ENCODE data around the gene SGIP1.

The SGIP1 gene, protein sequence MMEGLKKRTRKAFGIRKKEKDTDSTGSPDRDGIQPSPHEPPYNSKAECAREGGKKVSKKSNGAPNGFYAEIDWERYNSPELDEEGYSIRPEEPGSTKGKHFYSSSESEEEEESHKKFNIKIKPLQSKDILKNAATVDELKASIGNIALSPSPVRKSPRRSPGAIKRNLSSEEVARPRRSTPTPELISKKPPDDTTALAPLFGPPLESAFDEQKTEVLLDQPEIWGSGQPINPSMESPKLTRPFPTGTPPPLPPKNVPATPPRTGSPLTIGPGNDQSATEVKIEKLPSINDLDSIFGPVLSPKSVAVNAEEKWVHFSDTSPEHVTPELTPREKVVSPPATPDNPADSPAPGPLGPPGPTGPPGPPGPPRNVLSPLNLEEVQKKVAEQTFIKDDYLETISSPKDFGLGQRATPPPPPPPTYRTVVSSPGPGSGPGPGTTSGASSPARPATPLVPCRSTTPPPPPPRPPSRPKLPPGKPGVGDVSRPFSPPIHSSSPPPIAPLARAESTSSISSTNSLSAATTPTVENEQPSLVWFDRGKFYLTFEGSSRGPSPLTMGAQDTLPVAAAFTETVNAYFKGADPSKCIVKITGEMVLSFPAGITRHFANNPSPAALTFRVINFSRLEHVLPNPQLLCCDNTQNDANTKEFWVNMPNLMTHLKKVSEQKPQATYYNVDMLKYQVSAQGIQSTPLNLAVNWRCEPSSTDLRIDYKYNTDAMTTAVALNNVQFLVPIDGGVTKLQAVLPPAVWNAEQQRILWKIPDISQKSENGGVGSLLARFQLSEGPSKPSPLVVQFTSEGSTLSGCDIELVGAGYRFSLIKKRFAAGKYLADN

DNA sequence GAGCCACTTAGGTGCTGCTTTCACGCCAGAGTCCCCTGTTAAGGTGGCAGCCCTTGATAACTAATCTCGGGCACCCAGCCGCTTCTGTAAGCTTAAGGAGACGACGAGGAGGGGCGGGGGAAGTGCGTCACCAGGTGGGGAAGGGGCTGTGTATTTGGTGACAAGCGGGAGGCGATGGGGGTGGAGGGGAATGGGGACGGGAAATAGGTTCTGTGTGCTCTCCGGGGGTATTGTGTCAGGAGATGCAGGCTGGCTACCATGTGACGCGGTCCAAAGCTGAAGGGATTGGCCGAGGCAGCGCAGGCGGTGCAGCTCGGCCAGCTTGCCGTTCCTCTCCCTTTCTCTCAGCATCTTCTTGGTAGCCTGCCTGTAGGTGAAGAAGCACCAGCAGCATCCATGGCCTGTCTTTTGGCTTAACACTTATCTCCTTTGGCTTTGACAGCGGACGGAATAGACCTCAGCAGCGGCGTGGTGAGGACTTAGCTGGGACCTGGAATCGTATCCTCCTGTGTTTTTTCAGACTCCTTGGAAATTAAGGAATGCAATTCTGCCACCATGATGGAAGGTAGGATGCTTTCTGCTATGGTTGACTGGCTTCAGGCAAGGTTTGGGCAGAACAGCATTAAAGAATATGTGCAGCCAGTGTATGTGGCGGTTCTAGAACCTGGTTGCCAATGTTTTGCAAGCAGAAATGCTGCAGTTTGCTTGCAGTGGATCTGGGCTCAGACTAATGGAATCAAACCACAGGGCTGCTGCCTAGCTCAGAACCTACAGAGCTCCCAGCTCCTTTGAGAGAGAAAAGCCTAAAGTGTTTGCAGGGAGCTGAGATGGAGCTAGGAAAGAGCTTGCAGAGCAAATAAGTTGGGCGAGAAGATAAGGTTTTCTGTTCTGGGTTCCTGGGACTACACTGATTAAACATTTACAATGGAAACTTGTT lies at the start of gene SGIP1:
Gene SGIP1, plus strand, starts transcription at position 350 of the 937 bp plus-strand sequence. Its CDS starts 206 bp downstream, at position 556.
- TF ChIP-seq, protein P1, sequence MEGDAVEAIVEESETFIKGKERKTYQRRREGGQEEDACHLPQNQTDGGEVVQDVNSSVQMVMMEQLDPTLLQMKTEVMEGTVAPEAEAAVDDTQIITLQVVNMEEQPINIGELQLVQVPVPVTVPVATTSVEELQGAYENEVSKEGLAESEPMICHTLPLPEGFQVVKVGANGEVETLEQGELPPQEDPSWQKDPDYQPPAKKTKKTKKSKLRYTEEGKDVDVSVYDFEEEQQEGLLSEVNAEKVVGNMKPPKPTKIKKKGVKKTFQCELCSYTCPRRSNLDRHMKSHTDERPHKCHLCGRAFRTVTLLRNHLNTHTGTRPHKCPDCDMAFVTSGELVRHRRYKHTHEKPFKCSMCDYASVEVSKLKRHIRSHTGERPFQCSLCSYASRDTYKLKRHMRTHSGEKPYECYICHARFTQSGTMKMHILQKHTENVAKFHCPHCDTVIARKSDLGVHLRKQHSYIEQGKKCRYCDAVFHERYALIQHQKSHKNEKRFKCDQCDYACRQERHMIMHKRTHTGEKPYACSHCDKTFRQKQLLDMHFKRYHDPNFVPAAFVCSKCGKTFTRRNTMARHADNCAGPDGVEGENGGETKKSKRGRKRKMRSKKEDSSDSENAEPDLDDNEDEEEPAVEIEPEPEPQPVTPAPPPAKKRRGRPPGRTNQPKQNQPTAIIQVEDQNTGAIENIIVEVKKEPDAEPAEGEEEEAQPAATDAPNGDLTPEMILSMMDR (IDR thresholded peaks at IDR 0.05; ENCODE audit: low read length, missing control alignments): no peak
- peak within 1 kb of the TSS; percentile 55 for H3K4me3 ChIP-seq (replicated peaks; ENCODE audit: low read depth, low read length)
- DNase-seq (ENCODE audit: low read depth): peak; percentile 79

DNA sequence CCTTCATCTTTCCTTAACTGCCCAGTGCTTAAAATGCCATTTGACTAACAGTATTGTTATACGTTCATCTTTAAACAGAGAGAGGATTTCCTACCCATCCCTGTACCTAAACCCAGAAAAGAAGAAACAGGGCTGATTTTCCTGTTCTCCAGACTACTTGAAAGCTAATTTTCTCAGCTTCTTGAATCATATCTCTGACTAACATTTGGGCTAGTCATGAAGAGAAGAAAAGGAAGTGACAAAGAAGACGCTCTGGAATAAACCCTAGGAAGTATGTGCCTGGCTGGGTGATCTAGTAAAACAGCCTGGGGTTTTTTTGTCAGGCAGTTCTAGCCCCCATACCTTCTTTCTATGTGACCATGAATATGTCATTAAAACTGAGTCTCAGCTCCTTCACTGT lies 44.8 kb upstream of the SGIP1 start:
- peak; percentile 33 for DNase-seq (ENCODE audit: low read depth)
- TF ChIP-seq, protein P1 (IDR thresholded peaks at IDR 0.05; ENCODE audit: low read length, missing control alignments): no peak
- no peak overlapping the region for H3K4me3 ChIP-seq (replicated peaks; ENCODE audit: low read depth, low read length)

DNA sequence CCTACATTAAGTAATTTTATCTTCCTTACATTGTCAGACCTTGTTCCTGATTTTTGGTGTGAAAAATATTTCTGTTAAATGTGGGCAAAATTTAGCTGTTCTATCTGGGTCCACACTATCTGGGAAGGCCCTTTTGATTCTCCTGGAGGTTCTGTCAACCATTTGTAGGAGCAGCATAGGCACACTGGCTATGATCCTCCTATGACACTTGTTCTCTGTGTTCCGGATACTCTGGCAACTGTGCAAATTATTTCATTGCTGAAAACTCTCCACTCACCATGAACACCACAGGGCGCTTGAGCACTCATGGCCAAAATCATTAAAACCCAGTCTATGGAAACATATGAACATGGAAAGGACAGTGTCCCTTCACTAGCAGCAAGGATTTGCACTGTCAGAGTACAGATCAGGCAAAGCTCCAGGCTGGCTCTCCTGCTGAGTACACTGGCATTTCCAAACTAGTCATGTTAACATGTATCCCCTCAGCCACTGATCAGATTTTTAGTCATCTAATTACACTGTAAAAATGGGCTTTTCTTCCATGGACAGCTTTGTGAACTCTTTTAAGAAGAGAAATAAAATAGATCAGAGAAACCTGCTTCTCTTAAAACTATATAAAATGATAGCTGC lies 43.9 kb upstream of the SGIP1 start:
- TF ChIP-seq, protein P1 (IDR thresholded peaks at IDR 0.05; ENCODE audit: low read length, missing control alignments): no peak
- H3K4me3 ChIP-seq (replicated peaks; ENCODE audit: low read depth, low read length): no peak overlapping the region
- DNase-seq (ENCODE audit: low read depth): no peak

DNA sequence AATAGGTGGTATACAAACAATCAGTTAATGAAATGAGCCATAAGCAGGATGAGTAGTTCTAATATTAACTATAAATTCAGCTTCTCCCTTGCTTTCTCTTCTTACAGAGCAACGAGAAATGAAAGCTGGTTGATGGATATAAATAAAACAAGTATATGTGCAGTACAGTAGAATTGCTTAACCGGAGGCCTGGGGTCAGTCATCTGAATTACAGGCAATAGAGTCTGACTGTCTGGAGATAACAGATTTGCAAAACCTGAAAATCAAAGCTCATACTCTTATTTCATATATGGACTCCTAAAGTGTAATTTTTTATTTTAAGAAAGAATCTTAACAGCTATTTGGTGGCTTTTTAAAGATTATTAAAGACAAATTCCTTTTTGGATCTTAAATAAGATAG lies 43.1 kb upstream of the SGIP1 start:
- TF ChIP-seq, protein P1 (IDR thresholded peaks at IDR 0.05; ENCODE audit: low read length, missing control alignments): no peak
- H3K4me3 ChIP-seq (replicated peaks; ENCODE audit: low read depth, low read length): no peak overlapping the region
- DNase-seq (ENCODE audit: low read depth): peak; percentile 52

DNA sequence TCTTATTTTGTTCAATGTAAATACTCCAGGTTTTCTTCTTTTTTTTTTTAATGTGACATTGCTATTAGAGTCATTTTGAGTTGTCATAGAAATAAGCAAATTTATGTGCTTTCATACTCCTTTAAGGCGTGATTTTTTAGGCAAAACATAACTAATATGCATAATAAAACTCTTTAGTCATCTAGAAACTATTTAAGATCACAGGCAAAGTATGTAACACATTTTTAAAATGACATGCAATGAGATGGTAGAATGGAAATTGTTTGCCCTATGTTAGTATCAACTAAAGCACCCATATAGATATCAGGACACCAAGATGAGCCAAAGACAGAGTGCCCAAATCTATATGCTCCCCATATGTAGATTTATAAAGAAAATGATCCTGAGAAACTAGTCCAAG lies 41.5 kb upstream of the SGIP1 start:
- TF ChIP-seq, protein P1 (IDR thresholded peaks at IDR 0.05; ENCODE audit: low read length, missing control alignments): no peak
- no peak for DNase-seq (ENCODE audit: low read depth)
- no peak overlapping the region for H3K4me3 ChIP-seq (replicated peaks; ENCODE audit: low read depth, low read length)

DNA sequence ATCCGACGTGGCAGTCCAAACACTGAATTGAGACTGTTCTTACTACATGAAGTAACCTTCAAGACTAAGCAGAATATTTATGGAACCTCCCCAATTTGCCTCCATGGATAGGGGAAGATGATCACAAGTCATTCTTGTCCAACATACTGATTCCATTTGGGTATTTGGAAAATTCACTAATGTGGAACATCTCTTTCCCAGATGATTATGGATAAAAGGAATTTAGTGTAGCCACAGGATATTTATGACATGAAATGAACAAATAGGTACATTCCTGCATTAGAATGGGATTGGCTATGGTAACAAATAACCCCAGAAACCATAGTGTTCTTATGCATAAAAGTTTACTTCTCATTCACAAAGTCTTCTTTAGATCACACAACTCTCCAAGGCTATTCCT lies 40.2 kb upstream of the SGIP1 start:
- DNase-seq (ENCODE audit: low read depth): no peak
- TF ChIP-seq, protein P1 (IDR thresholded peaks at IDR 0.05; ENCODE audit: low read length, missing control alignments): no peak
- H3K4me3 ChIP-seq (replicated peaks; ENCODE audit: low read depth, low read length): no peak overlapping the region

Measured in fibroblast of pulmonary artery (primary cell).